DMS79 treated with DMSO at 0.1 percent for 48 hours (cell line): ENCODE data around the gene CRYGS.
"Not testable (repeated sequence)": the region's sequence is repeated elsewhere in the genome, so short reads cannot be mapped to it uniquely, and the experiment has no call there.

Experiments used
- DNase-seq: peaks from one replicate; lab custom pipeline; 2025; lab: John Stamatoyannopoulos, UW

Gene CRYGS

GRCh38 chr3:186544281-186544680 is at the start of gene CRYGS:
CRYGS (minus strand) TSS chr3:186544380; CDS start chr3:186544326, 54 bp downstream.
- DNase-seq, result no peak

GRCh38 chr3:186593862-186594261 is 49.7 kb upstream of the CRYGS start:
- DNase-seq, result no peak

GRCh38 chr3:186592682-186593081 is 48.5 kb upstream of the CRYGS start:
- DNase-seq, result no peak

- no peak for DNase-seq
These were observed 46.6 kb upstream of the CRYGS start for GRCh38 chr3:186590580-186591295.

GRCh38 chr3:186589856-186590579 is 45.8 kb upstream of the CRYGS start:
- no peak for DNase-seq

GRCh38 chr3:186589121-186589520 is 44.9 kb upstream of the CRYGS start:
- DNase-seq, result no peak

- no peak for DNase-seq
These were observed 44.5 kb upstream of the CRYGS start for GRCh38 chr3:186588632-186589031.

GRCh38 chr3:186587183-186587582 is 43.0 kb upstream of the CRYGS start:
- DNase-seq, result no peak

GRCh38 chr3:186586245-186586644 is 42.1 kb upstream of the CRYGS start:
- DNase-seq, result not testable (repeated sequence)

- DNase-seq, result no peak
These were observed 39.7 kb upstream of the CRYGS start for GRCh38 chr3:186583831-186584230.

- DNase-seq, result no peak
These were observed 38.4 kb upstream of the CRYGS start for GRCh38 chr3:186582541-186582940.

GRCh38 chr3:186580785-186581184 is 36.6 kb upstream of the CRYGS start:
- DNase-seq, result no peak

- no peak for DNase-seq
These were observed 33.3 kb upstream of the CRYGS start for GRCh38 chr3:186577521-186577920.

- no peak for DNase-seq
These were observed 27.4 kb upstream of the CRYGS start for GRCh38 chr3:186571644-186572013.

GRCh38 chr3:186570941-186571643 is 26.9 kb upstream of the CRYGS start:
- no peak for DNase-seq

GRCh38 chr3:186570096-186570940 is 26.1 kb upstream of the CRYGS start, which contains the start of gene DNAJB11:
DNAJB11 (plus strand) TSS chr3:186570720; CDS start chr3:186570898, 178 bp downstream.
- DNase-seq, result peak; percentile 98

GRCh38 chr3:186569779-186570095 is 25.6 kb upstream of the CRYGS start:
- no peak for DNase-seq

- not testable (repeated sequence) for DNase-seq
These were observed 25.2 kb upstream of the CRYGS start for GRCh38 chr3:186569361-186569760.

- peak; percentile 87 for DNase-seq
These were observed 23.1 kb upstream of the CRYGS start, which contains the start of gene TBCCD1 for GRCh38 chr3:186567072-186567921. TBCCD1 (minus strand) TSS chr3:186567339; CDS start chr3:186564329, 3,010 bp downstream.

GRCh38 chr3:186566772-186567071 is 22.5 kb upstream of the CRYGS start:
- DNase-seq, result no peak

- DNase-seq, result no peak
These were observed 20.4 kb upstream of the CRYGS start for GRCh38 chr3:186564586-186564985.
